ENCODE data around the gene SNX25.

SNX25 gene

DNA sequence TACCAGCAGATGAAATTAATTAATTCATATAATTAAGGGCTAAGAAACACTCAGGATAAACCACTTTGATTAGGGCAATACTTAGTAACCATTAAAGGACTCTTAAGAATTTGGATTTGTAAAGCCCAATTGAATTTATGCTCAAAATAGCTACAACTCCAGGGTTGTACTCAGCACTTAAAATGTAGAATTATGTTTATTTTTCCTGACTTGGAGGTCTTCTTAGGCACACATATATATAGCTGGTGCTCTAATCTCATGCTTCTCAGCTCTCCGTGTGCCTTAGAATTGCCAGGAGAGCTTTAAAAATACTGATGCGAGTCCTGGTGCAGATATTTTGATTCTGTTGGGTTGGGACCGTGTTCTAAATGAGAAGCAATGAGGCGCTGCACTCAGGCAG is 77.6 kb downstream of the SNX25 start:
- in situ Hi-C loops (cut with MboI; ENCODE audit: low sequenced_read_pairs, unreplicated experiment): no loop called here
- no peak for DNase-seq (ENCODE audit: low spot score)
- TF ChIP-seq, protein P1, sequence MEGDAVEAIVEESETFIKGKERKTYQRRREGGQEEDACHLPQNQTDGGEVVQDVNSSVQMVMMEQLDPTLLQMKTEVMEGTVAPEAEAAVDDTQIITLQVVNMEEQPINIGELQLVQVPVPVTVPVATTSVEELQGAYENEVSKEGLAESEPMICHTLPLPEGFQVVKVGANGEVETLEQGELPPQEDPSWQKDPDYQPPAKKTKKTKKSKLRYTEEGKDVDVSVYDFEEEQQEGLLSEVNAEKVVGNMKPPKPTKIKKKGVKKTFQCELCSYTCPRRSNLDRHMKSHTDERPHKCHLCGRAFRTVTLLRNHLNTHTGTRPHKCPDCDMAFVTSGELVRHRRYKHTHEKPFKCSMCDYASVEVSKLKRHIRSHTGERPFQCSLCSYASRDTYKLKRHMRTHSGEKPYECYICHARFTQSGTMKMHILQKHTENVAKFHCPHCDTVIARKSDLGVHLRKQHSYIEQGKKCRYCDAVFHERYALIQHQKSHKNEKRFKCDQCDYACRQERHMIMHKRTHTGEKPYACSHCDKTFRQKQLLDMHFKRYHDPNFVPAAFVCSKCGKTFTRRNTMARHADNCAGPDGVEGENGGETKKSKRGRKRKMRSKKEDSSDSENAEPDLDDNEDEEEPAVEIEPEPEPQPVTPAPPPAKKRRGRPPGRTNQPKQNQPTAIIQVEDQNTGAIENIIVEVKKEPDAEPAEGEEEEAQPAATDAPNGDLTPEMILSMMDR (IDR thresholded peaks at IDR 0.05; ENCODE audit: borderline replicate concordance, control extremely low read depth, extremely low read depth, insufficient read depth, missing control alignments): no peak

DNA sequence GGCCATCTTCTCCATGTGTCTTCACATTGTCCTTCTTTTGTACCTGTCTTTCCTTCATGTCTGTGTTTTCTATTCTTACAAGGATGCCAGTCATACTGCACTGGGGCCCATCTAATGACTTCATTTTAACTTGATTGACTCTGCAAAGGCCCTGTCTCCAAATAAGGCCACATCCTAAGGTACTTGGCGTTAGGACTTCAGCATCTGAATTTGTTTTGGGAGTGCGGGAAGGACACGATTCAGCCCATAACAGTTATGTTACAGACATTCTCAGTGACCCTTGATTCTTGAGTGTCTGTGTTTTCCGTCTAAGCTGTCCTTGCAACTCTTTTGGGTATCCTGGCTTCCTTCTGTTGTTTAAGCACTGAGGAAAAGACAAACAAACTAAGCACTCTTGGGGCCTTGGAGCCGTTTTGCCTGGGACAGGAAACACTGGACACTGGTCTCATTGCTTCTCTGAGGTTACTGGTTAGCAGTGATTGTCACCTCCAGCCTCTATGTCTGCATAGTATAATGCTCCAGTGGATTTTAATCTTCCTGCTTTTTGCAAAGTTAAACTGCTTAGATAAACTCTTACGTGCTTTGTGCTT is 80.7 kb downstream of the SNX25 start:
- TF ChIP-seq, protein P1 (IDR thresholded peaks at IDR 0.05; ENCODE audit: borderline replicate concordance, control extremely low read depth, extremely low read depth, insufficient read depth, missing control alignments): no peak
- in situ Hi-C loops (cut with MboI; ENCODE audit: low sequenced_read_pairs, unreplicated experiment): no loop called here
- DNase-seq (ENCODE audit: low spot score): no peak

DNA sequence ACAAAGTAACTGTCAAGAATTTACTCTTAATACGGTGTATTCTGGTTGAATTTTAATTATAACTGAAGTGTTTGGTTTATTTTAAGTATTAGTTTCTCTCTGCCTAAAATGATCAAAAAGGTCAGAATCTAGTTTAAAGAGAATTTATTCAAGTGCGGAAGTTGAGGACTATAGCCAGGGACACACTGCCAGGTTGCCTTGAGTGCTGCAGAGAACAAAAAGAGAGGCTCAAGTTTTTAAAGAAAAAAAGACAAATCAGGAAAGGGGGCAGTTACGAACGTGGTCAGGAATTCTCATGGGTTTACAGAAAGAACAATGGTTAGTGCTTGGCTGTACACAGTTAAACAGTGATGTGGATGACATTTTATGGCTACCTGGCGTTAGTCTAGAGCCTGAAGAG is 81.3 kb downstream of the SNX25 start:
- in situ Hi-C loops (cut with MboI; ENCODE audit: low sequenced_read_pairs, unreplicated experiment): no loop called here
- no peak for DNase-seq (ENCODE audit: low spot score)
- TF ChIP-seq, protein P1 (IDR thresholded peaks at IDR 0.05; ENCODE audit: borderline replicate concordance, control extremely low read depth, extremely low read depth, insufficient read depth, missing control alignments): no peak

DNA sequence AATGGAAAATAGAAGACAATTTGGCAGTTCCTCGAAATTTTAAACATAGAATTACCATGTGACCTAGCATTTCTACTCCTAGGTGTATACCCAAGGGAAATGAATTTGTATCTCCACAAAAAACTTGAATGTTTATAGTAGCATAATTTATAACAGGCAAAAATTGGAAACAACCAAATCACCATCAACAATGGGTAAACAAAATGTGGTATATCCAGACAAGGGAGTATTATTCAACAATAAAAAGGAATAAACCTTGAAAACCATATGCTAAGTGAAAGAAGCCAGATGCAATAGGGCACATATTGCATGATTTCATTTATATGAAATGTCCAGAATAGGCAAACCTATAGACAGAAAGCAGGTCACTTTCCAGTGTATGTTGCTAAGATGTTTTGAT is 83.8 kb downstream of the SNX25 start:
- in situ Hi-C loops (cut with MboI; ENCODE audit: low sequenced_read_pairs, unreplicated experiment): no loop called here
- TF ChIP-seq, protein P1 (IDR thresholded peaks at IDR 0.05; ENCODE audit: borderline replicate concordance, control extremely low read depth, extremely low read depth, insufficient read depth, missing control alignments): no peak
- no peak for DNase-seq (ENCODE audit: low spot score)

DNA sequence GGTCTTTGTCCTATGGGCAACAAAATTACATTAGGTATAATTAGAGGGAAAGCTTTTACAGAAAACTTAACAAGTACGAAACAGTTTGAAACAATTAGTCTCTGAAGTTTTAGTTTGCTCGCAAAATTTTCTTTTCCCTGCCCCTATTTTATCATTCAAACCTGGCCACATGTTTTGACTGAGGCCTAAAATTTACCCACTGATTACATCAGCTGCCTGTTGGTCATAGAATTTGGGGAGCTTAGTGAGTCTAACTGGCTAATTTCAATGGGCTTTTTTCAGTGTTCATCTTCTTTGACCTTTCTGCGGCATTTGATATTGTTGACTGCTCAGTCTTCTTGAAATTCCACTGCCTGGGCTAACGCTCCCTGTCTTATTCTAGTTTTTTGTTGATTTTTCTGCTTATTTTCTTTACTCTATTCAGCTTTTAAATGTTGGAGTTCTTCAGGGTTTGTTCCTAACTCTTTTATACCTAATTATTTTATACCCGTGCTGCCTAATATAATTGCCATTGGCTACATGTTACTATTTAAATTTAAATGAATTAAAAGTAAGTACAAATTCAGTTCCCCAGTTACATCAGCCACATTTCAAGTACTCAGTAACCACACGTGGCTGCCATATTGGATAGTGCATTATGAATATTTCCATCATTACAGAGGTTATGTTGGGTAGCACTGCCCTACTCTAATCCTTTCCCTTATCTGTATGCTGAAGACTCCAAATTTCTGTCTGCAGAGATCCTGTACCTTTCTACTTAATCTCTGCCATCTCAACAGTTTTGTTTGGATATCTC is 87.5 kb downstream of the SNX25 start:
- in situ Hi-C loops (cut with MboI; ENCODE audit: low sequenced_read_pairs, unreplicated experiment): no loop called here
- TF ChIP-seq, protein P1 (IDR thresholded peaks at IDR 0.05; ENCODE audit: borderline replicate concordance, control extremely low read depth, extremely low read depth, insufficient read depth, missing control alignments): no peak
- no peak for DNase-seq (ENCODE audit: low spot score)

DNA sequence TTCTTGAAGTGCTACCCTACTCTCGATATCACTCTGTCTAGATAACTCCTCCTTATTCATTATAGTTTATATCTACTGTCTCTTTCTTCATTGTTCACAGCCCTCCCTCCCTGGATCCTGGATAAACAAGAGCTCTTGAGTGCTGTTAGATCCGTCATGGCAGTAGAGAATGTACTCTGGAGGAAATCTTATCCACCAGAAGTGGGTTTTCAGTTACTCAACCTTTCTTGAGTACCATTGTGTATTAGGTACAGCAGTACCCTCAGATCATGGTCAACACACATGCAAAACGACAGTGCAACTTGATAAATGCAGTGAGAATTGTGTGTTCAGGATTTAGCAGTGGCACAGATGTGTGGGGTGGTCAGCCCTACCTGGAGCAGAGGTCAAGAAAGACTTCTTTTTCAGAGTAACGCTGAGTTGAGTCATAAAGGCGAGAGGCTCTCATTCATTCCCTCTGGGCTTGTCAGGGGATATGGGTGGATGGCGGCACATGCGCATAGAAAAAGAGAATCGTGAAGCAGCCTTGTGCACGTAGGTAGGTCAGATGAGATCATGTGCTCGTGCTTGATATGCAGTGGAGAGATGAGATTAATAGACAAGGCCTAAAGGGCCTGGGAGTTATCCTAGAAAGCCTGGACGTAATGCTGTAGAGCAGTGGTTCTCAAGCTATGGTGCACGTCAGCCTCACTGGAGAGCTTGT is 89.5 kb downstream of the SNX25 start:
- in situ Hi-C loops (cut with MboI; ENCODE audit: low sequenced_read_pairs, unreplicated experiment): no loop called here
- no peak for DNase-seq (ENCODE audit: low spot score)
- TF ChIP-seq, protein P1 (IDR thresholded peaks at IDR 0.05; ENCODE audit: borderline replicate concordance, control extremely low read depth, extremely low read depth, insufficient read depth, missing control alignments): no peak
